OCI-LY1 (cell line): ENCODE results near the gene PYCARD.

Experiments used
- H2AFZ ChIP-seq: fragments of 200-600 bp; sonication (generic), shearing (Covaris generic); 2 replicates; pipeline ENCODE4 v1.6.0; 2014; ENCODE audit warnings: antibody characterized with exemption, mild to moderate bottlenecking, low read length
- H3F3A ChIP-seq: fragments of 200-600 bp; sonication (generic), shearing (Covaris generic); 2 replicates; pipeline ENCODE4 v1.6.0; 2014; ENCODE audit warnings: mild to moderate bottlenecking, antibody characterized with exemption, low read length, moderate library complexity; ENCODE audit not compliant: insufficient read depth
- H3K27ac ChIP-seq: fragments of 200-600 bp; sonication (generic); 2 replicates; pipeline ENCODE4 v1.5.1; 2014; ENCODE audit warnings: low read length, mixed run types, mild to moderate bottlenecking, low read depth; ENCODE audit not compliant: poor library complexity, severe bottlenecking
- H3K27me3 ChIP-seq: fragments of 200-600 bp; sonication (generic); 2 replicates; pipeline ENCODE4 v1.6.0; 2014; ENCODE audit warnings: antibody characterized with exemption, mild to moderate bottlenecking, low read length, moderate library complexity; ENCODE audit not compliant: insufficient read depth
- H3K36me3 ChIP-seq: fragments of 200-600 bp; sonication (generic); 2 replicates; pipeline ENCODE4 v1.6.1; 2014; ENCODE audit warnings: mild to moderate bottlenecking, antibody characterized with exemption, low read length, moderate library complexity, mixed read lengths; ENCODE audit not compliant: insufficient read depth
- H3K4me1 ChIP-seq: fragments of 200-600 bp; sonication (generic); 2 replicates; pipeline ENCODE4 v1.5.1; 2014; ENCODE audit warnings: mild to moderate bottlenecking, low read length, moderate library complexity; ENCODE audit not compliant: insufficient read depth, severe bottlenecking
- H3K4me2 ChIP-seq: fragments of 200-600 bp; sonication (generic), shearing (Covaris generic); 2 replicates; pipeline ENCODE4 v1.6.1; 2014; ENCODE audit warnings: low read length
- H3K4me3 ChIP-seq: fragments of 200-600 bp; sonication (generic); 2 replicates; pipeline ENCODE4 v1.5.1; 2014; ENCODE audit warnings: low read length, low read depth, mild to moderate bottlenecking, mixed read lengths; ENCODE audit not compliant: poor library complexity, severe bottlenecking
- H3K79me2 ChIP-seq: fragments of 200-600 bp; shearing (Covaris generic); 2 replicates; pipeline ENCODE4 v1.6.1; 2016; ENCODE audit warnings: mixed run types, low read length, mixed read lengths; ENCODE audit not compliant: insufficient read depth
- H3K9ac ChIP-seq: fragments of 200-600 bp; sonication (generic), shearing (Covaris generic); 2 replicates; pipeline ENCODE4 v1.6.1; 2014; ENCODE audit warnings: mild to moderate bottlenecking, low read length, mixed read lengths
- H3K9me2 ChIP-seq: fragments of 200-600 bp; sonication (generic), shearing (Covaris generic); 2 replicates; pipeline ENCODE4 v1.6.1; 2014; ENCODE audit warnings: low read depth, mild to moderate bottlenecking, low read length, mixed read lengths
- H3K9me3 ChIP-seq: fragments of 200-600 bp; shearing (Covaris generic); 2 replicates; pipeline ENCODE4 v1.6.1; 2014; ENCODE audit warnings: low read length, mixed read lengths
- H4K20me1 ChIP-seq: fragments of 200-600 bp; sonication (generic), shearing (Covaris generic); 2 replicates; pipeline ENCODE4 v1.6.0; 2016; ENCODE audit warnings: mild to moderate bottlenecking, low read length; ENCODE audit not compliant: insufficient read depth
- CTCF ChIP-seq: fragments of 200-600 bp; sonication (generic), shearing (Covaris generic); IDR thresholded peaks from 2 replicates; pipeline ENCODE4 v1.5.1; 2017; ENCODE audit warnings: mild to moderate bottlenecking, antibody characterized with exemption, low read length, moderate library complexity, mixed read lengths
- EZH2 ChIP-seq: fragments of 200-600 bp; sonication (generic), shearing (Covaris generic); IDR thresholded peaks from 2 replicates; pipeline ENCODE4 v1.8.0; 2017; ENCODE audit warnings: borderline replicate concordance, mixed run types, mild to moderate bottlenecking, antibody characterized with exemption, low read length, moderate library complexity, mixed read lengths

The PYCARD gene

GRCh38 chr16:31189412-31189778 is 13.2 kb downstream of the PYCARD start:
- Histone ChIP-seq H3K4me1 (no peaks in the 10 kb centered on the region), H3K9ac (no peak overlapping the region), H3K9me2 (no peaks in the 10 kb centered on the region), H3K36me3 (peaks cover 100% of the 10 kb centered on the region), H3K4me3 (no peak overlapping the region), H3K27ac (no peak overlapping the region), H4K20me1 (0 out of 2 replicates have a peak, but pooled peaks cover 2% of the 10 kb centered on the region), H3K79me2 (peaks cover 9% of the 10 kb centered on the region; the same call in 1 of the 2 replicates), H3K27me3 (no peaks in the 10 kb centered on the region), H3K4me2 (no peak overlapping the region), H3F3A (peaks cover 7% of the 10 kb centered on the region), H2AFZ (no peak overlapping the region), H3K9me3 (no peaks in the 10 kb centered on the region)
- TF ChIP-seq CTCF (no peak), EZH2 (no peak)

- Histone ChIP-seq H3K36me3 (peaks cover 100% of the 10 kb centered on the region), H3K9me2 (no peaks in the 10 kb centered on the region), H3K4me1 (no peaks in the 10 kb centered on the region), H3K27me3 (no peaks in the 10 kb centered on the region), H3K79me2 (peaks cover 11% of the 10 kb centered on the region), H4K20me1 (0 out of 2 replicates have a peak, but pooled peaks cover 2% of the 10 kb centered on the region), H3K4me2 (no peak overlapping the region), H3K4me3 (no peak overlapping the region), H2AFZ (no peak overlapping the region), H3K27ac (no peak overlapping the region), H3K9ac (no peak overlapping the region), H3K9me3 (no peaks in the 10 kb centered on the region), H3F3A (peaks cover 4% of the 10 kb centered on the region; the same call in 1 of the 2 replicates)
- TF ChIP-seq CTCF, result no peak
- TF ChIP-seq EZH2, result no peak
Observed at GRCh38 chr16:31188450-31189411, 13.8 kb downstream of the PYCARD start.

GRCh38 chr16:31187808-31188189 is 14.8 kb downstream of the PYCARD start:
- Histone ChIP-seq H3F3A (peaks cover 4% of the 10 kb centered on the region; the same call in 1 of the 2 replicates), H3K27ac (no peak overlapping the region), H2AFZ (no peak overlapping the region), H3K79me2 (peaks cover 20% of the 10 kb centered on the region), H3K4me3 (no peak overlapping the region), H3K9ac (no peak overlapping the region), H3K4me1 (no peaks in the 10 kb centered on the region), H3K27me3 (no peaks in the 10 kb centered on the region), H3K9me3 (no peaks in the 10 kb centered on the region), H3K36me3 (peaks cover 100% of the 10 kb centered on the region), H3K9me2 (no peaks in the 10 kb centered on the region), H3K4me2 (no peak overlapping the region), H4K20me1 (peaks cover 7% of the 10 kb centered on the region; the same call in 1 of the 2 replicates)
- TF ChIP-seq EZH2, result no peak
- no peak for TF ChIP-seq CTCF
